Common myeloid progenitor, CD34-positive (primary cell): Measurements from ENCODE around the gene MPV17L2.

Source experiments
- CTCF ChIA-PET: fragments of 350-600 bp; sonication (Branson Sonifier 250); formaldehyde crosslinking; loops from one replicate; lab custom pipeline; 2021; ENCODE audit warnings: antibody characterized with exemption; lab: Charles Lee
- POLR2A ChIA-PET: fragments of 350-600 bp; sonication (Branson Sonifier 250); formaldehyde crosslinking; loops from one replicate; lab custom pipeline; 2021; ENCODE audit warnings: antibody characterized with exemption; lab: Charles Lee
- DNase-seq, 3 donors: peaks; one replicate each; pipeline versions ENCODE4 v3.0.0 to v3.0.0-alpha.2; 2013
- H3K27ac ChIP-seq, 2 experiments: 1 replicate in 1 of 2; 2 replicates in 1 of 2; pipeline ENCODE4 v1.7.0; 2013; ENCODE audit warnings: inconsistent platforms in 2 of 2, low read length in 2 of 2, mild to moderate bottlenecking in 2 of 2, low read depth in 1 of 2, moderate library complexity in 1 of 2; ENCODE audit not compliant: severe bottlenecking in 2 of 2, insufficient read depth in 1 of 2, poor library complexity in 1 of 2
- H3K27me3 ChIP-seq, 5 experiments: replicated peaks in 2 of 5; 1 replicate in 3 of 5; 2 replicates in 2 of 5; pipeline versions ENCODE4 v1.6.1 to v1.7.0; 2013; ENCODE audit warnings: low read length in 4 of 5, mild to moderate bottlenecking in 2 of 5, moderate library complexity in 2 of 5, inconsistent platforms in 1 of 5; ENCODE audit not compliant: insufficient read depth in 5 of 5, control insufficient read depth in 4 of 5
- H3K36me3 ChIP-seq, 4 experiments: 1 replicate in 2 of 4; 2 replicates in 2 of 4; pipeline versions ENCODE4 v1.6.1 to v1.7.0; 2013; ENCODE audit warnings: low read length in 3 of 4, control low read depth in 1 of 4, mild to moderate bottlenecking in 1 of 4; ENCODE audit not compliant: control insufficient read depth in 4 of 4, insufficient read depth in 4 of 4
- H3K4me1 ChIP-seq, 4 experiments: 1 replicate in 3 of 4; 2 replicates in 1 of 4; pipeline versions ENCODE4 v1.6.1 to v1.7.1; 2013; ENCODE audit warnings: low read length in 3 of 4, mild to moderate bottlenecking in 3 of 4, control low read depth in 1 of 4, inconsistent platforms in 1 of 4, moderate library complexity in 1 of 4; ENCODE audit not compliant: control insufficient read depth in 4 of 4, insufficient read depth in 4 of 4; ENCODE audit errors: control extremely low read depth in 1 of 4
- H3K4me3 ChIP-seq, 7 experiments: 1 replicate in 4 of 7; 2 replicates in 3 of 7; pipeline versions ENCODE4 v1.5.1 to v1.7.0; 2013; ENCODE audit warnings: mild to moderate bottlenecking in 7 of 7, low read length in 6 of 7, moderate library complexity in 6 of 7, inconsistent platforms in 2 of 7, low read depth in 2 of 7, control low read depth in 1 of 7; ENCODE audit not compliant: insufficient read depth in 4 of 7, control insufficient read depth in 1 of 7; ENCODE audit errors: extremely low read depth in 1 of 7
- H3K9me3 ChIP-seq, 5 experiments: 1 replicate in 4 of 5; 2 replicates in 1 of 5; pipeline versions ENCODE4 v1.6.1 to v1.7.1; 2013; ENCODE audit warnings: low read length in 4 of 5, mild to moderate bottlenecking in 2 of 5, inconsistent platforms in 1 of 5, low read depth in 1 of 5, moderate library complexity in 1 of 5; ENCODE audit not compliant: control insufficient read depth in 4 of 5, insufficient read depth in 2 of 5; ENCODE audit errors: control extremely low read depth in 1 of 5
- WGBS: methylation state at CpG from one replicate; pipeline ENCODE4 v1.1.5; 2013; ENCODE audit not compliant: insufficient coverage; 5-methylcytosine and 5-hydroxymethylcytosine counted together

The MPV17L2 gene

DNA sequence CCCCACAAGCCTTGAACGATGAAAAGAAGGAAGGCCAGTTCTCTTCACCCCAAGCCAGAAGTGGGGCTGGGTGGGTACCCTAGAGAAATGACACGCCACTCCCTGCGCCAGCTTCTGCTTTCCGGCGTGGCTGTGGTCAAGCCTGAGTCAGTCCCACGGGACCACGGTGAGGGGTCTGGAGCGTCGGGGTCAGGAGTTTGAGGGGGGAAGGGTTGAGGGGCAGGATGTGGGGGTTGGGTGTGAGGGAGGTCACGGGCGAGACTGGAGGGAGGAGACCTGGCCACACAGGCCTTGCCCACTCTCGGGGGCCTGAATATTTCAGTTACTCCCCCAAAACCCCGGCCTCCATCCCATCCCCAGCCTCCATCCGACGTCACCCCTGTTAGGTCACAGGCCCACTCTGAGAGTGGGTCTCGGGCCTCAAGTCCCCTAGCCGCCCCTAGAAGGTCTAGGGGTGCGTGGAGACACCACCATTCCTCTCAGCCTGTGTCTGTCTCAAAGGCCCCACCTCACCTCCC lies 19.9 kb upstream of the MPV17L2 start:
- Histone ChIP-seq H3K27ac (peak overlapping the region in 1 of 2 experiments; percentile 54), H3K27me3 (peaks cover 0 to 3% (median 0%) of the 10 kb centered on the region in 5 experiments), H3K4me1 (peaks cover 0 to 45% (median 30%) of the 10 kb centered on the region in 4 experiments), H3K4me3 (peak overlapping the region in 5 of 7 experiments; percentile 64 to 91 (median 79)), H3K9me3 (no peaks in the 10 kb centered on the region), H3K36me3 (peaks cover 0 to 27% (median 10%) of the 10 kb centered on the region in 4 experiments)
- ChIA-PET CTCF (interaction anchor here (1.4 to 1.6 kb wide), 2 partner anchors 9 to 12 kb away, joined by 6 to 7 read pairs; no protein-coding TSS in a partner anchor), POLR2A (no interaction called here)
- peak in 2 of 3 donors; percentile 74 to 83 for DNase-seq
- WGBS, result 16% methylated on average over 6 of the region's 18 CpGs

DNA sequence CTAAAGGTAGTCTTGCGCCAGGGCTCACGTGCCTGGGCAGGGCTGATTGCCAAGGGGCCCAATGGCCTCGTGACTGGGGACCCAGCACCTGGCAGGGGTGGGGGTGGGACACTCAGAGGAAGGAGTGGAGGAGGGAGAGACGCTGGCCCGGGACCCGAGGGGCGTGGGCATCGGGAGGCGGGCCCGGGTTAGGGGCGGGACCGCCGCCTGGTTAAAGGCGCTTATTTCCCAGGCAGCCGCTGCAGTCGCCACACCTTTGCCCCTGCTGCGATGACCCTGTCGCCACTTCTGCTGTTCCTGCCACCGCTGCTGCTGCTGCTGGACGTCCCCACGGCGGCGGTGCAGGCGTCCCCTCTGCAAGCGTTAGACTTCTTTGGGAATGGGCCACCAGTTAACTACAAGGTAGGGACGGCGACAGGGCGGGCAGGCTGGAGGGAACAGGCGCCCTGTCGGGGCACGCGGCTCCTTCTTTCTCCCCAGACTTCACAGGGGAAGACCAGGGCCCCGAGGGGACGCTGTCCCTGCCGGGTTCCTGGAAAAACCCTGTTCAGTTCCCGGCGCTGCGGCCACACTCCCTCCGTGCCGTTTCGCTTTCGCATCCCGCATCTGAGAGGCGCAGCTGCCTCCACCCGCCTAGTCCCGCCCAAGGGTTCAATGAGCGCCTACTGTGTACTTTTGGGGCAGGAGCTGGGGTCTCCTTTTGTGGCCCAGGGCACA lies 19.3 kb upstream of the MPV17L2 start, which contains the start of gene IFI30:
TSS of gene IFI30 (plus strand) at position 242 of the 717 bp plus-strand sequence. CDS start at position 271, 29 bp downstream.
- WGBS, result 0% methylated on average over 44 of the region's 47 CpGs
- peaks cover 0 to 21% (median 9%) of the 10 kb centered on the region in 4 experiments for H3K36me3 ChIP-seq

DNA sequence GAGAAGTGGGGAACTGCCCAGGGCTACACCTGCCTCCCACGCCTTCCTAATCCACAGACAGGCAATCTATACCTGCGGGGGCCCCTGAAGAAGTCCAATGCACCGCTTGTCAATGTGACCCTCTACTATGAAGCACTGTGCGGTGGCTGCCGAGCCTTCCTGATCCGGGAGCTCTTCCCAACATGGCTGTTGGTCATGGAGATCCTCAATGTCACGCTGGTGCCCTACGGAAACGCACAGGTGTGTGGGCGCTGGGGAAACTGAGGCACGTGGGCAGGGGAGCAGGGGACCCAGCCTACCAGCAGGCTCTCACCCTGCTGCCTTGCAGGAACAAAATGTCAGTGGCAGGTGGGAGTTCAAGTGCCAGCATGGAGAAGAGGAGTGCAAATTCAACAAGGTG lies 18.0 kb upstream of the MPV17L2 start:
- ChIA-PET POLR2A (no interaction called here), CTCF (interaction anchor here (0.6 to 4.5 kb wide), 6 partner anchors 11 to 86 kb away, joined by 3 to 18 read pairs (median 3); partner anchors contain the start of gene PIK3R2)
- 81% methylated on average over 7 of the region's 11 CpGs for WGBS
- Histone ChIP-seq H3K27ac (no peak overlapping the region), H3K27me3 (peaks cover 0 to 3% (median 0%) of the 10 kb centered on the region in 5 experiments), H3K36me3 (peaks cover 0 to 13% (median 4%) of the 10 kb centered on the region in 4 experiments), H3K4me1 (peaks cover 0 to 45% (median 24%) of the 10 kb centered on the region in 4 experiments), H3K4me3 (peak overlapping the region in 2 of 7 experiments; percentile 10 to 26), H3K9me3 (no peaks in the 10 kb centered on the region)
- DNase-seq, result no peak

More for the DNA sequence above, 19.3 kb upstream of the MPV17L2 start, which contains the start of gene IFI30:
- DNase-seq, result peak; percentile 77 to 89 (median 84)
- H3K4me3 ChIP-seq, result peak within 1 kb of the TSS; percentile 50 to 91 (median 79)
- H3K4me1 ChIP-seq, result peaks cover 0 to 45% (median 30%) of the 10 kb centered on the region in 4 experiments
- peaks cover 0 to 3% (median 0%) of the 10 kb centered on the region in 5 experiments for H3K27me3 ChIP-seq
- H3K27ac ChIP-seq, result peak within 1 kb of the TSS in 1 of 2 experiments; percentile 54
- no peaks in the 10 kb centered on the region for H3K9me3 ChIP-seq
- ChIA-PET CTCF (interaction anchor here (0.7 to 4.5 kb wide), 7 partner anchors 12 to 88 kb away, joined by 3 to 18 read pairs (median 3); partner anchors contain the start of gene PIK3R2), POLR2A (no interaction called here)

DNA sequence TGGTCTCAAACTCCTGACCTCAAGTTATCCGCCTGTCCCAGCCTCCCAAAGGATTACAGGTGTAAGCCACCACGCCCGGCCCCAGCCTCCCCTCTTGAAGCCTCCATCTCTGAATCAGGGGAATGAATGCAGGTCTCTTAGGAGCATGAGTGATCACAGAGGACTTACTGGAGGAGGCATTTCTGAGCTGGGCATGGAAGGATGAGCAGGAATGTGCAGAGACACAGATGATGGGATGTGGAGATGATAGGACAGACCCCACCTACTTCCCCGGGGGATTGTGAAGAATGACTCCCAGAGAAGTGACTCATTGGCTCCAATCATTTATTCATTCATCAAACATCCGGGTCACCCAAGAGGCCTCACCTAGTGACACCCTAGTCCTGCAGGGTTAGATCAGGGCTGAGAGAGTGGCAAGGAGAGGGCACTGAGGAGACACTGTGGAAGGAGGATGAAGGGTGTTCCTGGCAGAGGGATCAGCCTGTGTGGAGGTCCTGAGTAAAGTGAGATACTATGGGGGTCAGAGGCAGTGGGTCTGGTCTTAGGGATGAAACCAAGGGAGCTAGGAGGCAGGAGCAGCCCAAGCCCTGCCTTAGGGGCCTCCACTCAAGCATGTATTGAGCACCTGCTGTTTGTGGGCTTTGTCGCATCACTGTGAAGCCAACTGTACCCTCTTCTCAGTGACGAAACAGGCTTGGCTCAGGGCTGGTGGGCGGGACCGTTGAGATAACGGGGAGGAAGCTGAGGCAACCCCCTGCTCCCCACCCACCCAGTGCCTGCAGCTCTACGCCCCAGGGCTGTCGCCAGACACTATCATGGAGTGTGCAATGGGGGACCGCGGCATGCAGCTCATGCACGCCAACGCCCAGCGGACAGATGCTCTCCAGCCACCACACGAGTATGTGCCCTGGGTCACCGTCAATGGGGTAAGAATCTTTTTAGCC lies 16.4 kb upstream of the MPV17L2 start:
- CTCF ChIA-PET, result interaction anchor here (1.1 to 4.5 kb wide), 7 partner anchors 8 to 74 kb away, joined by 3 to 18 read pairs (median 3); no protein-coding TSS in a partner anchor
- Histone ChIP-seq H3K36me3 (peaks cover 0 to 10% (median under 1%) of the 10 kb centered on the region in 4 experiments), H3K4me1 (peaks cover 0 to 50% (median 34%) of the 10 kb centered on the region in 4 experiments), H3K27me3 (peaks cover 0 to 3% (median 0%) of the 10 kb centered on the region in 5 experiments), H3K9me3 (no peaks in the 10 kb centered on the region), H3K4me3 (no peak overlapping the region), H3K27ac (no peak overlapping the region)
- POLR2A ChIA-PET, result interaction anchor here (0.6 kb wide), 1 partner anchor 80 kb away, joined by 5 read pairs; no protein-coding TSS in a partner anchor
- no peak for DNase-seq
- WGBS, result 99% methylated on average over 11 of the region's 19 CpGs

DNA sequence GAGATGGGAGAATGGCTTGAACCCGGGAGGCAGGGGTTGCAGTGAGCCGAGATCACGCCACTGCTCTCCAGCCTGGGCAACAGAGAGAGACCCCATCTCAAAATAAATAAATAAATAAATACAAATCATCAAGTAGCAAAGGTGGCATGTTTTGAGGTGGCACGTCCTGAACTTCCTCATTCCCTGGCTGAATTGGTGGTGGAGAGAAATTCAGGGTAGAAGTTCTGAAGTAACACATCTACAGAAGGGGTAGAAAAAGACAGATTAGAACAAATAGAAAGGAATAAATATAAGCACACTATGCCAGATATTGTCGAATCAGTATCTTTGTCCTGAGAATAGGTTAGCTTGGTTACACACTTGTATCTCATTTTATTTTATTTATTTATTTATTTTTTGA lies 13.1 kb upstream of the MPV17L2 start:
- Histone ChIP-seq H3K4me3 (no peak overlapping the region), H3K27ac (no peak overlapping the region), H3K4me1 (peaks cover 0 to 23% (median 11%) of the 10 kb centered on the region in 4 experiments), H3K27me3 (no peaks in the 10 kb centered on the region), H3K9me3 (no peaks in the 10 kb centered on the region), H3K36me3 (peaks cover 0 to 7% (median 0%) of the 10 kb centered on the region in 4 experiments)
- DNase-seq, result peak in 2 of 3 donors; percentile 61 to 65
- ChIA-PET POLR2A (no interaction called here), CTCF (interaction anchor here (4.2 kb wide), 1 partner anchor 12 kb away, joined by 21 read pairs; the partner anchor contains the start of gene MPV17L2)
- 83% methylated on average over 1 of the region's 5 CpGs for WGBS

DNA sequence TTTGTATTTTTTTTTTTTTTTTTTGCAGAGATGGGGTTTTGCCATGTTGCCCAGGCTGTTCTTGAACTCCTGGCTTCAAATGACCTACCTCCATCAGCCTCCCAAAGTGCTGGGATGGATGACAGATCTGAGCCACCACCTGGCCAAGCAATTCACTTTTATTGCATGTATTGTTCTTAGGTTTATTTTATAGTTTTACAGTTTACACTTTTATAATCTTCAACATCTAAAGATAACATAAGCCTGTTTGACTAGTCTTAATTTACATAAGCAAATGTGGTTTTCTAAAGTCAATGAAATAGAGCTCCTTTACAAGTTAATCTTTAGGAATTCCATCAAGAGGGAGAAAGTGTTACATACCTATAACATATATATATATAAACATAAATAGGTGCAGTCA lies 9.5 kb upstream of the MPV17L2 start:
- peaks cover 0 to 14% (median 10%) of the 10 kb centered on the region in 4 experiments for H3K4me1 ChIP-seq
- ChIA-PET CTCF (interaction anchor here (1.0 to 4.2 kb wide), 4 partner anchors 8 to 69 kb away, joined by 3 to 21 read pairs (median 8); partner anchors contain the start of gene MPV17L2), POLR2A (no interaction called here)

More for the DNA sequence above, 9.5 kb upstream of the MPV17L2 start:
- H3K27ac ChIP-seq, result no peak overlapping the region
- no peaks in the 10 kb centered on the region for H3K9me3 ChIP-seq
- H3K36me3 ChIP-seq, result no peaks in the 10 kb centered on the region
- no peak for DNase-seq
- H3K4me3 ChIP-seq, result no peak overlapping the region
- no peaks in the 10 kb centered on the region for H3K27me3 ChIP-seq
